Erythroblast (primary cell): ENCODE measurements around the gene ACP3.

Experiments used
- DNase-seq, 2 experiments: peaks; one replicate each; lab custom pipeline; 2025; lab: John Stamatoyannopoulos, UW
- GATA1 ChIP-seq: IDR thresholded peaks from 2 replicates; pipeline ENCODE4 v1.6.1; 2011; ENCODE audit warnings: low read depth, mild to moderate bottlenecking, control low read depth, low read length, moderate library complexity
- POLR2A ChIP-seq: IDR thresholded peaks from 2 replicates; pipeline ENCODE4 v1.6.1; 2011; ENCODE audit warnings: mild to moderate bottlenecking, low read length

ACP3 gene

GRCh38 chr3:132395126-132395525, 77.9 kb downstream of the ACP3 start:
- TF ChIP-seq POLR2A, result no peak
- no peak for TF ChIP-seq GATA1
- DNase-seq, result no peak

GRCh38 chr3:132396255-132396654, 79.0 kb downstream of the ACP3 start:
- DNase-seq, result no peak
- TF ChIP-seq POLR2A, result no peak
- TF ChIP-seq GATA1, result no peak

- peak; percentile 13 to 16 for DNase-seq
Measured at GRCh38 chr3:132396776-132397175, 79.6 kb downstream of the ACP3 start.

- peak; percentile 64 to 76 for DNase-seq
- TF ChIP-seq POLR2A (no peak), GATA1 (no peak)
Measured at GRCh38 chr3:132399054-132399929, 82.1 kb downstream of the ACP3 start.

- TF ChIP-seq POLR2A (no peak), GATA1 (no peak)
- no peak for DNase-seq
Measured at GRCh38 chr3:132401255-132401654, 84.0 kb downstream of the ACP3 start.

GRCh38 chr3:132404276-132404675, 87.1 kb downstream of the ACP3 start:
- DNase-seq, result no peak

GRCh38 chr3:132405188-132405587, 88.0 kb downstream of the ACP3 start:
- DNase-seq, result no peak

More at GRCh38 chr3:132404276-132404675, 87.1 kb downstream of the ACP3 start:
- no peak for TF ChIP-seq POLR2A
- TF ChIP-seq GATA1, result no peak

GRCh38 chr3:132405609-132406299, 88.5 kb downstream of the ACP3 start:
- DNase-seq, result no peak
- TF ChIP-seq POLR2A, result no peak
- TF ChIP-seq GATA1, result no peak

More at GRCh38 chr3:132405188-132405587, 88.0 kb downstream of the ACP3 start:
- TF ChIP-seq POLR2A (no peak), GATA1 (no peak)

GRCh38 chr3:132406587-132406986, 89.4 kb downstream of the ACP3 start:
- TF ChIP-seq POLR2A (no peak), GATA1 (no peak)

GRCh38 chr3:132407025-132407424, 89.8 kb downstream of the ACP3 start:
- DNase-seq, result no peak
- TF ChIP-seq GATA1, result no peak
- TF ChIP-seq POLR2A, result no peak

More at GRCh38 chr3:132406587-132406986, 89.4 kb downstream of the ACP3 start:
- no peak for DNase-seq
